IPS DF 6.9 (cell line): Measurements from ENCODE around the gene MRGPRE.

ENCODE experiments used
- DNase-seq: peaks from one replicate; pipeline ENCODE4 v3.0.0-alpha.2; 2013; ENCODE audit warnings: low read depth, low spot score
- H3K27ac ChIP-seq: one replicate; pipeline ENCODE4 v1.5.1; 2013; ENCODE audit warnings: low read length, control low read depth
- H3K27me3 ChIP-seq: 2 replicates; pipeline ENCODE4 v1.6.1; 2013; ENCODE audit warnings: mild to moderate bottlenecking, low read length; ENCODE audit not compliant: control insufficient read depth, insufficient read depth
- H3K36me3 ChIP-seq: 2 replicates; pipeline ENCODE4 v1.6.1; 2013; ENCODE audit warnings: low read length; ENCODE audit not compliant: control insufficient read depth, insufficient read depth
- H3K4me1 ChIP-seq: 2 replicates; pipeline ENCODE4 v1.6.1; 2013; ENCODE audit warnings: low read length; ENCODE audit not compliant: control insufficient read depth, insufficient read depth
- H3K4me3 ChIP-seq: 2 replicates; pipeline ENCODE4 v1.5.1; 2013; ENCODE audit warnings: mild to moderate bottlenecking, low read length
- H3K9me3 ChIP-seq: 2 replicates; pipeline ENCODE4 v1.6.1; 2013; ENCODE audit warnings: low read length, inconsistent platforms; ENCODE audit not compliant: control insufficient read depth, insufficient read depth
- WGBS: extraction: QIAGEN DNeasy Blood & Tissue Kit; methylation state at CpG from one replicate; pipeline ENCODE4 v1.1.7; 2013; ENCODE audit warnings: mixed read lengths, missing lambda C conversion rate; ENCODE audit not compliant: insufficient read length, insufficient coverage; 5-methylcytosine and 5-hydroxymethylcytosine counted together

The MRGPRE gene

GRCh38 chr11:3226846-3227567 lies 5.2 kb downstream of the MRGPRE start:
- H3K27me3 ChIP-seq = no peaks in the 10 kb centered on the region
- H3K4me1 ChIP-seq = no peaks in the 10 kb centered on the region; the same call in 1 of the 2 replicates
- H3K9me3 ChIP-seq = no peaks in the 10 kb centered on the region
- H3K36me3 ChIP-seq = no peaks in the 10 kb centered on the region
- no peak overlapping the region for H3K4me3 ChIP-seq
- WGBS = no CpG with 5 or more reads among the region's 18 CpGs
- H3K27ac ChIP-seq = no peak overlapping the region
- no peak for DNase-seq

GRCh38 chr11:3225826-3226750 lies 6.1 kb downstream of the MRGPRE start:
- Histone ChIP-seq H3K4me1 (no peaks in the 10 kb centered on the region; the same call in 1 of the 2 replicates), H3K9me3 (no peaks in the 10 kb centered on the region), H3K27ac (no peak overlapping the region), H3K36me3 (no peaks in the 10 kb centered on the region), H3K27me3 (no peaks in the 10 kb centered on the region), H3K4me3 (no peak overlapping the region)
- WGBS = no CpG with 5 or more reads among the region's 21 CpGs
- DNase-seq = no peak

GRCh38 chr11:3225159-3225758 lies 7.0 kb downstream of the MRGPRE start:
- DNase-seq = no peak
- H3K4me3 ChIP-seq = no peak overlapping the region
- no peaks in the 10 kb centered on the region for H3K27me3 ChIP-seq
- H3K4me1 ChIP-seq = no peaks in the 10 kb centered on the region; the same call in 1 of the 2 replicates
- H3K27ac ChIP-seq = no peak overlapping the region
- no CpG with 5 or more reads among the region's 17 CpGs for WGBS
- H3K9me3 ChIP-seq = no peaks in the 10 kb centered on the region
- no peaks in the 10 kb centered on the region for H3K36me3 ChIP-seq

GRCh38 chr11:3224401-3225057 lies 7.7 kb downstream of the MRGPRE start:
- Histone ChIP-seq H3K36me3 (no peaks in the 10 kb centered on the region), H3K4me3 (no peak overlapping the region), H3K4me1 (no peaks in the 10 kb centered on the region; the same call in 1 of the 2 replicates), H3K27ac (no peak overlapping the region), H3K27me3 (no peaks in the 10 kb centered on the region), H3K9me3 (no peaks in the 10 kb centered on the region)
- no peak for DNase-seq
- no CpG with 5 or more reads among the region's 21 CpGs for WGBS

GRCh38 chr11:3223932-3224381 lies 8.3 kb downstream of the MRGPRE start:
- no peak for DNase-seq
- Histone ChIP-seq H3K4me1 (no peaks in the 10 kb centered on the region; the same call in 1 of the 2 replicates), H3K4me3 (no peak overlapping the region), H3K9me3 (no peaks in the 10 kb centered on the region), H3K36me3 (no peaks in the 10 kb centered on the region), H3K27ac (no peak overlapping the region), H3K27me3 (no peaks in the 10 kb centered on the region)
- no CpG with 5 or more reads among the region's 4 CpGs for WGBS

GRCh38 chr11:3222941-3223915 lies 9.0 kb downstream of the MRGPRE start:
- H3K27me3 ChIP-seq = no peaks in the 10 kb centered on the region
- H3K36me3 ChIP-seq = no peaks in the 10 kb centered on the region
- DNase-seq = no peak
- WGBS = no CpG with 5 or more reads among the region's 36 CpGs
- no peak overlapping the region for H3K27ac ChIP-seq
- no peak overlapping the region for H3K4me3 ChIP-seq
- H3K9me3 ChIP-seq = no peaks in the 10 kb centered on the region
- no peaks in the 10 kb centered on the region; the same call in 1 of the 2 replicates for H3K4me1 ChIP-seq

GRCh38 chr11:3222003-3222855 lies 10.0 kb downstream of the MRGPRE start:
- Histone ChIP-seq H3K9me3 (no peaks in the 10 kb centered on the region), H3K4me1 (0 out of 2 replicates have a peak, but pooled peaks cover 1% of the 10 kb centered on the region), H3K36me3 (no peaks in the 10 kb centered on the region), H3K4me3 (no peak overlapping the region), H3K27me3 (no peaks in the 10 kb centered on the region), H3K27ac (no peak overlapping the region)
- DNase-seq = no peak
- no CpG with 5 or more reads among the region's 37 CpGs for WGBS

- Histone ChIP-seq H3K4me3 (no peak overlapping the region), H3K27ac (no peak overlapping the region), H3K27me3 (no peaks in the 10 kb centered on the region), H3K36me3 (no peaks in the 10 kb centered on the region), H3K9me3 (no peaks in the 10 kb centered on the region), H3K4me1 (0 out of 2 replicates have a peak, but pooled peaks cover 1% of the 10 kb centered on the region)
- DNase-seq = no peak
- no CpG with 5 or more reads among the region's 27 CpGs for WGBS
Measured at GRCh38 chr11:3221408-3222002, 10.7 kb downstream of the MRGPRE start.
